Vagina (tissue), 2 donors: Measurements from ENCODE around the gene C1QL1. TPM values are rescaled to one million over a fixed set of nuclear protein-coding genes. Genes with fewer than 3 reads are reported as not detected.

ENCODE experiments used
- DNase-seq, 2 donors: peaks; one replicate each; pipeline ENCODE4 v3.0.0-alpha.2; 2017; ENCODE audit errors: extremely low spot score in 2 of 2
- H3K27ac ChIP-seq: fragments of 200-600 bp; sonication (generic); one replicate; pipeline ENCODE4 v1.5.1; 2019
- H3K27me3 ChIP-seq: fragments of 200-600 bp; sonication (generic); one replicate; pipeline ENCODE4 v1.5.1; 2019
- H3K36me3 ChIP-seq, 2 donors: fragments of 200-600 bp; sonication (generic); one replicate each; pipeline ENCODE4 v1.5.1; 2017 to 2019
- H3K4me1 ChIP-seq: fragments of 200-600 bp; sonication (generic); one replicate; pipeline ENCODE4 v1.5.1; 2019
- H3K4me3 ChIP-seq, 2 donors: fragments of 200-600 bp; sonication (generic); 1 replicate in 1 of 2; 2 replicates in 1 of 2; pipeline ENCODE4 v1.5.1; 2016 to 2019
- H3K9me3 ChIP-seq: fragments of 200-600 bp; sonication (generic); one replicate; pipeline ENCODE4 v1.5.1; 2019
- POLR2A ChIP-seq, 2 donors: fragments of 450-650 bp; IDR thresholded peaks; one replicate each; pipeline ENCODE4 v1.6.1; 2017; ENCODE audit warnings: antibody characterized with exemption in 2 of 2, mild to moderate bottlenecking in 2 of 2, moderate library complexity in 2 of 2
- POLR2AphosphoS5 ChIP-seq, 2 donors: sonication (generic); formaldehyde crosslinking; IDR thresholded peaks; one replicate each; pipeline ENCODE4 v1.9.0; 2017; ENCODE audit warnings: antibody characterized with exemption in 2 of 2, mild to moderate bottlenecking in 2 of 2, low read depth in 1 of 2; ENCODE audit not compliant: insufficient read depth in 1 of 2
- intact Hi-C: fragments of 100-400 bp; cut with DNase I; formaldehyde crosslinking; loops from one replicate; pipeline ENCODE4 v1.15.1; 2023
- total RNA-seq: library from RNA; depleted of rRNA; stranded (reverse); fragments of >200 nt; gene quantifications from one replicate; pipeline ENCODE4 v1.2.3, GENCODE V29; 2016
- TF ChIP-seq, protein P1 (sequence below), 3 experiments: fragments of 450-650 bp in 2 of 3; fragments of 200-600 bp in 1 of 3; sonication (generic) in 1 of 3; IDR thresholded peaks; one replicate each; pipeline ENCODE4 v1.5.1; 2017 to 2019; ENCODE audit warnings: antibody characterized with exemption in 3 of 3, mild to moderate bottlenecking in 2 of 3, moderate library complexity in 2 of 3

Gene C1QL1
- total RNA-seq, 1 donor from 2014 or later, result 6.9 TPM

DNA sequence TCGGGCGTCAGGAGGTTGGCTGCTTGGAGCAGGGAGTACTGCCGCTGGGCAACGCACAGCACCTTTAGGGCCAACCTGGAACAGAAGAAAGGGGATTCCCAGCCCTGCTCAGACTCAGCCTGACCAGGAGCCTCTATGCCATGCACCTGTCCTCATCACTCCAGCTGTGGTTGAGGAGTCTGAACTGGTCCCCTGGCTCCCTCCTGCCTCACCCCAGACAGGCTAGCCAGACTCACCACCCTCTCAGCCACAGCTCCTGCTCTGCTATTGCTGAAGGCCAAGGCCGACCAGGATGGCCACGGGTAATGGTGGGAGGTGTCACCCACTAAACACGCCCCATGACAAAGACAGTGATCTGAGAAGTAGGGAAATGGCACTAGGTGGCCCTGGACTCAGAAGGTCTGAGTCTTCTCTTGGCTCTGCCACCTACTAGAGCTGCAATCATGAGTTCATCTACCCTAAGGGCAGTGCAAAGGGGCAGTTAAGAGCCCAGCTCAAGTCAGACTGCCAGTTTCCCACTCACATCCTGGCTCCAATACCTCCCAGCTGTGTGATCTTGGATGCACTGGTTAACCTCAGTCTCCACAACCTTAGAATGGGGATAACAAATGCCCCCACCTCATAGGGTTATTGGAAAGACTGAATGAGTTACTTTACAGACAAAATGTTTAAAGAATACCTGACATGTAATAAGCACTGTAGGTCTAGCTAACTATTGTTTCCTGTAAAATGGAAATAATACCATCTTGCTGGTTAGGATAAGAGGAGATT, 39.0 kb downstream of the C1QL1 start:
- intact Hi-C loops, result loop anchor here (10.0 kb wide), 1 partner anchor 266 kb away; no protein-coding TSS in a partner anchor
- Histone ChIP-seq H3K4me1 (no peaks in the 10 kb centered on the region), H3K36me3 (no peaks in the 10 kb centered on the region), H3K27ac (no peak overlapping the region), H3K4me3 (no peak overlapping the region), H3K9me3 (no peaks in the 10 kb centered on the region), H3K27me3 (no peaks in the 10 kb centered on the region)
- DNase-seq, result no peak
- TF ChIP-seq POLR2A (IDR thresholded peaks at IDR 0.05) (no peak), POLR2AphosphoS5 (IDR thresholded peaks at IDR 0.05; ENCODE audit: insufficient read depth in 1 of 2, low read depth in 1 of 2) (no peak)

DNA sequence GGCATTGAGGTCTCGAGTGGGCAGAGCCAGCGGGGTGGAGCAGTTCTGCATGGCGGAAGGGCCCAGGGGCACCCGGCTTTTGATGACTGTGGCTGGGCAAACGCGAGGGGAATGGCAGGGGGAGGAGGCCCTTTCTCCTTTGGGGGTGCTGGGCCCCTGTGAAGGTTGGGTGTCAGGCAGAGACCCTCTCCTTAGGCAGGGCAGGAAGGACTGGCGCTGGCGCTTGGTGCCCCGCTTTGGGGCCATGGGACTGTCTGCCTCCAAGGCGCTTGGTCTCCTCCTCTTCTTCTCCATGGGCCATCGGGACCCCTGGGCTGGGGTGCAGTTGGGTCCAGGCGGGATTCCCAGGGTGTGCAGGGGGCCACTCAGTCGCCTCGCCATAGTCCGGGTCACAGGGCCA, 40.0 kb downstream of the C1QL1 start:
- H3K9me3 ChIP-seq, result no peaks in the 10 kb centered on the region
- no peak overlapping the region for H3K27ac ChIP-seq
- no peak for TF ChIP-seq POLR2AphosphoS5 (IDR thresholded peaks at IDR 0.05; ENCODE audit: insufficient read depth in 1 of 2, low read depth in 1 of 2)
- TF ChIP-seq, protein P1, sequence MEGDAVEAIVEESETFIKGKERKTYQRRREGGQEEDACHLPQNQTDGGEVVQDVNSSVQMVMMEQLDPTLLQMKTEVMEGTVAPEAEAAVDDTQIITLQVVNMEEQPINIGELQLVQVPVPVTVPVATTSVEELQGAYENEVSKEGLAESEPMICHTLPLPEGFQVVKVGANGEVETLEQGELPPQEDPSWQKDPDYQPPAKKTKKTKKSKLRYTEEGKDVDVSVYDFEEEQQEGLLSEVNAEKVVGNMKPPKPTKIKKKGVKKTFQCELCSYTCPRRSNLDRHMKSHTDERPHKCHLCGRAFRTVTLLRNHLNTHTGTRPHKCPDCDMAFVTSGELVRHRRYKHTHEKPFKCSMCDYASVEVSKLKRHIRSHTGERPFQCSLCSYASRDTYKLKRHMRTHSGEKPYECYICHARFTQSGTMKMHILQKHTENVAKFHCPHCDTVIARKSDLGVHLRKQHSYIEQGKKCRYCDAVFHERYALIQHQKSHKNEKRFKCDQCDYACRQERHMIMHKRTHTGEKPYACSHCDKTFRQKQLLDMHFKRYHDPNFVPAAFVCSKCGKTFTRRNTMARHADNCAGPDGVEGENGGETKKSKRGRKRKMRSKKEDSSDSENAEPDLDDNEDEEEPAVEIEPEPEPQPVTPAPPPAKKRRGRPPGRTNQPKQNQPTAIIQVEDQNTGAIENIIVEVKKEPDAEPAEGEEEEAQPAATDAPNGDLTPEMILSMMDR (IDR thresholded peaks at IDR 0.05), result no peak
- TF ChIP-seq POLR2A (IDR thresholded peaks at IDR 0.05), result no peak
- no peaks in the 10 kb centered on the region for H3K36me3 ChIP-seq
- H3K4me3 ChIP-seq, result no peak overlapping the region
- DNase-seq, result no peak
- H3K27me3 ChIP-seq, result no peaks in the 10 kb centered on the region
- intact Hi-C loops, result loop anchor here (10.0 kb wide), 1 partner anchor 267 kb away; no protein-coding TSS in a partner anchor
- no peaks in the 10 kb centered on the region for H3K4me1 ChIP-seq

DNA sequence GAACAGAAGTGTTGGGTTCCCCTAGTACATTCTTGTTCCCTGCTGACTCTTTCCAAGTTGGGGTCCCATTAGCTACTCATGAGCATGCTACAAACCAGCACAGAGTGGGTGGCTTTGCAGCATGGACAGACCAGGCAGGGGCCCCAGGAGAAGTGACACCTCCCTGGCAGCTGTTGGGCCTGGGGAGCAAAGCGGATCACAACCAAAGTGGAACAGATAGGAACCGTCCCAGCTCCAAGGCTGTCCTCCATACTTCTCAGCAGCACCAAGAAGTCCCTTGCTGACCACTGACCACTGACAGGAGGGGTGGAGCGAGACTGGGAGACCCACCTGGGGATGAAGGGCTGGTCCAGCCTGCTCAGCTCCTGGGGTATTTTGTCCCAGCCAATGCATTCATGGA, 40.4 kb downstream of the C1QL1 start:
- Histone ChIP-seq H3K4me3 (no peak overlapping the region), H3K27me3 (no peaks in the 10 kb centered on the region), H3K36me3 (no peaks in the 10 kb centered on the region), H3K4me1 (no peaks in the 10 kb centered on the region), H3K27ac (no peak overlapping the region), H3K9me3 (no peaks in the 10 kb centered on the region)
- TF ChIP-seq POLR2AphosphoS5 (IDR thresholded peaks at IDR 0.05; ENCODE audit: insufficient read depth in 1 of 2, low read depth in 1 of 2), result no peak
- TF ChIP-seq, protein P1 (IDR thresholded peaks at IDR 0.05), result no peak
- TF ChIP-seq POLR2A (IDR thresholded peaks at IDR 0.05), result no peak
- no peak for DNase-seq
- intact Hi-C loops, result loop anchor here (10.0 kb wide), 1 partner anchor 267 kb away; no protein-coding TSS in a partner anchor

DNA sequence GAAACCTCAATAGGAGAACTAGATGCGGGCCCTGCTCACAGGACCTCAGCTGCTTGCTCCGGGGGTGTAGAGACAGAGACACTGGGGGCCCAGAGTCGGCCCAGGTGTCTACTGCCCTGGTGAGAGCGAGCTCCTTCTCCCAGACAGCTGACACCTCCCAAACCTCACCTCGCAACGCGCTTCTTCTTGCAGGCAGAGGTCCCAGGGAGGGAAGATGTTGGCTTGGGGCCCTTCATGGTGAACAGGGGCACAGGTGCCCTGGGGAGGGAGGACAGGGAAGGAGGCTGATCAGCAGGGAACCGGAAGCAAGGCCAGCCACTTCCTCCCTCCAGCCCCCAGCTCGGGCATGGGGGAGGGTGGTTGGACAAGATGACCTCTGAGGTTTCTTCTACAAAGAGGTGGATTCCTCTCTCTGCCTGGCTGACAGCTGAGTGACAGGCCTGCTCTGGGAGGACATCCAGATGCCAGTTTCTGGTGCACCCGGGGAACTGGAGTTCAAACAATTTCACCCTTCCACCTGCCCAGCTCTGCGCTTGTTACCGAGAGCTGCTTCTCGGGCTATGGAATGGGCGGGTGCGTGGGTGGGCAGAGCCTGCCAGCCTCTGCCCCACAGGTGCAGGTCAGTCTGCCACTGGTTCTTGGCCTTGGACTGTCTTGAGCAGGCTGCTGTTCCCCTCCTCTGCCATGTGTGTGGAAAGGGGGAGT, 41.1 kb downstream of the C1QL1 start:
- H3K27me3 ChIP-seq, result no peaks in the 10 kb centered on the region
- no peak overlapping the region for H3K4me3 ChIP-seq
- H3K27ac ChIP-seq, result no peak overlapping the region
- no peaks in the 10 kb centered on the region for H3K4me1 ChIP-seq
- H3K36me3 ChIP-seq, result no peaks in the 10 kb centered on the region
- no peak for DNase-seq
- H3K9me3 ChIP-seq, result no peaks in the 10 kb centered on the region
- intact Hi-C loops, result loop anchor here (10.0 kb wide), 1 partner anchor 268 kb away; no protein-coding TSS in a partner anchor
- TF ChIP-seq POLR2A (IDR thresholded peaks at IDR 0.05), result no peak
- TF ChIP-seq POLR2AphosphoS5 (IDR thresholded peaks at IDR 0.05; ENCODE audit: insufficient read depth in 1 of 2, low read depth in 1 of 2), result no peak
- TF ChIP-seq, protein P1 (IDR thresholded peaks at IDR 0.05), result no peak

DNA sequence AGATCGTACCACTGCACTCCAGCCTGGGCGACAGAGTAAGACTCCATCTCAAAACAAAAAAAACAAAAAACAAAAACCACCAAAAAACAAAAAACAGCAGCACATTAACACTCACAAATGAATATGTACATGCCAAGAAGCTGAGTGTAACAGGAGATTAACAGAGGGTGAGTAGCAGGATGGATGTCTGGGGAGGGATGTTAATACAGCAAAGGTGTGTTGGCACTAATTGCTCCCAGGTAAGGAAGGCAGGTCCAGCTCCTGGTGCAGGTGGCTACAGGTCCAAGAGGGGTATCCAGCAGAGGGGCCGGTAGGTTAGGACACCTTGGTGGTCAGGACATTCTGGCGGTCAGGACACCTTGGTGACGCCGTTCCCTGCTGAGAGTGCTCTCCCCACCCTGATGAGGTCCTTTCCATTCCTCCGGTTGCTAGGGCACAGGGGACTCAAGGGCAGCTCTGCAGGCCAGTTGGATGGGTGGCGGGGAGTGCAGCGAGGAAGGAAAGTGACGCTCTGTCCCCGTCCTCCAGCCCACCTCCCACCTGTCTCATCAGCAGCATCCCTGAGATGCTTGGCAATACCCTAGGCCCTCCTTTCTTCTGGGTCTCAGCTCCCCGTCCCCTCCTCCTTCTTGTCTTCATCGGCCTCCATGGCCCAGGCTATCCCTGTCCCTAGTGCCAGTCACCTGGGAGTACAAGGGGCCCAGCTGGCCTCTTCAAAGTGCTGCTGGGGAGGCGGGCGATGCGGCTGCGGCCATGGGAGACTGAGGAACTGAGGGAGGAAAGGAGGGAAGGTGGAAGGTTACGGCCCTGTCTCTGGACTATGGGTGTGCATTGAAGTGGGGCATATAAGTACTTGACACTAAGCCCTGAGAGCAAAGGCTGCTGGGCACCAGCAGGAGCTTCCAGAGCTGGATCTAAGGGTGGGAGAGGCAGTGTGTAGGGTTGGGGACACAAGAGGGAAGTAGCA, 42.1 kb downstream of the C1QL1 start:
- TF ChIP-seq POLR2A (IDR thresholded peaks at IDR 0.05), result no peak
- no peak for TF ChIP-seq POLR2AphosphoS5 (IDR thresholded peaks at IDR 0.05; ENCODE audit: insufficient read depth in 1 of 2, low read depth in 1 of 2)
- TF ChIP-seq, protein P1 (IDR thresholded peaks at IDR 0.05), result no peak
- Histone ChIP-seq H3K9me3 (no peaks in the 10 kb centered on the region), H3K36me3 (no peaks in the 10 kb centered on the region), H3K4me3 (no peak overlapping the region), H3K4me1 (no peaks in the 10 kb centered on the region), H3K27me3 (no peaks in the 10 kb centered on the region), H3K27ac (no peak overlapping the region)
- intact Hi-C loops, result loop anchor here (10.0 kb wide), 1 partner anchor 269 kb away; no protein-coding TSS in a partner anchor
- DNase-seq, result no peak
